HCT116 (cell line): Measurements from ENCODE around the gene RREB1. TPM values are rescaled to one million over a fixed set of nuclear protein-coding genes. Genes with fewer than 3 reads are reported as not detected.

ENCODE experiments used
- ATAC-seq: fragments of 200-7000 bp; cut with Tn5 transposase; 2 replicates; pipeline ENCODE4 v1.9.1; 2020; ENCODE audit warnings: mild to moderate bottlenecking, moderate library complexity
- BruUV-seq: library from RNA; stranded (reverse); fragments of 400-500 nt; replicated peaks from 2 replicates; lab custom pipeline; 2021; lab: Mats Ljungman, UMichigan
- CTCF ChIA-PET: fragments of 300-600 bp; sonication (Branson Sonifier 250); formaldehyde crosslinking; loops from one replicate; lab custom pipeline; 2021; ENCODE audit warnings: antibody characterized with exemption; lab: Charles Lee
- POLR2A ChIA-PET: fragments of 300-600, 350-600 bp; sonication (Branson Sonifier 250); formaldehyde crosslinking; loops from one replicate; lab custom pipeline; 2021; ENCODE audit warnings: antibody characterized with exemption; lab: Charles Lee
- RAD21 ChIA-PET, 2 experiments: fragments of 300-600 bp; sonication (Branson Sonifier 250); formaldehyde crosslinking; loops; one replicate each; lab custom pipeline; 2023; ENCODE audit warnings: low total read pairs in 2 of 2; ENCODE audit not compliant: uncharacterized antibody in 2 of 2, unreplicated experiment in 2 of 2, low non-redundant PET in 1 of 2; lab: Charles Lee
- DNase-seq: peaks from one replicate; pipeline ENCODE4 v3.0.0-alpha.2; 2010; ENCODE audit warnings: low read depth, low spot score
- H2AFZ ChIP-seq: fragments of 200-600 bp; shearing (Covaris generic), sonication (generic); 2 replicates; pipeline ENCODE4 v1.6.1; 2017; ENCODE audit warnings: low read depth, mixed run types, mixed read lengths, antibody characterized with exemption, low read length; ENCODE audit not compliant: poor library complexity, severe bottlenecking
- H3K27ac ChIP-seq: 2 replicates; pipeline ENCODE4 v1.5.1; 2012; ENCODE audit warnings: low read depth, low read length
- H3K27me3 ChIP-seq: fragments of 200-600 bp; sonication (generic); 2 replicates; pipeline ENCODE4 v1.6.1; 2016; ENCODE audit warnings: mixed run types, low read length, mixed read lengths; ENCODE audit not compliant: insufficient read depth
- H3K36me3 ChIP-seq, 2 experiments: fragments of 200-500 bp in 1 of 2; fragments of 200-600 bp in 1 of 2; sonication (Bioruptor generic) in 1 of 2; sonication (generic) in 1 of 2; 2 replicates each; pipeline versions ENCODE4 v1.5.1 to v1.6.1; 2014 to 2016; ENCODE audit warnings: low read length in 2 of 2, inconsistent platforms in 1 of 2, mixed read lengths in 1 of 2, mixed run types in 1 of 2; ENCODE audit not compliant: insufficient read depth in 2 of 2, control insufficient read depth in 1 of 2
- H3K4me1 ChIP-seq, 2 experiments: fragments of 200-600 bp in 1 of 2; sonication (generic) in 1 of 2; 2 replicates each; pipeline versions ENCODE4 v1.5.1 to v1.6.1; 2012 to 2017; ENCODE audit warnings: low read length in 2 of 2, inconsistent platforms in 1 of 2, mild to moderate bottlenecking in 1 of 2, mixed read lengths in 1 of 2, mixed run types in 1 of 2, moderate library complexity in 1 of 2; ENCODE audit not compliant: insufficient read depth in 2 of 2, control insufficient read depth in 1 of 2
- H3K4me2 ChIP-seq: fragments of 200-600 bp; sonication (generic); 2 replicates; pipeline ENCODE4 v1.6.1; 2017; ENCODE audit warnings: mixed run types, low read length, mixed read lengths
- H3K4me3 ChIP-seq, 2 experiments: fragments of 200-600 bp in 1 of 2; sonication (generic) in 1 of 2; replicated peaks in 1 of 2; 2 replicates each; pipeline ENCODE4 v1.5.1; 2011 to 2016; ENCODE audit warnings: low read length in 2 of 2, control low read depth in 1 of 2, low read depth in 1 of 2, mild to moderate bottlenecking in 1 of 2, mixed read lengths in 1 of 2, mixed run types in 1 of 2
- H3K79me2 ChIP-seq: fragments of 200-600 bp; sonication (generic); 2 replicates; pipeline ENCODE4 v1.6.1; 2017; ENCODE audit warnings: mild to moderate bottlenecking, mixed run types, low read length, moderate library complexity, mixed read lengths; ENCODE audit not compliant: insufficient read depth
- H3K9ac ChIP-seq: fragments of 200-600 bp; sonication (generic); 2 replicates; pipeline ENCODE4 v1.6.1; 2016; ENCODE audit warnings: low read length, mixed read lengths
- H3K9me2 ChIP-seq: fragments of 200-600 bp; sonication (generic), shearing (Covaris generic); 2 replicates; pipeline ENCODE4 v1.6.1; 2017; ENCODE audit warnings: mixed run types, mild to moderate bottlenecking, moderate library complexity; ENCODE audit not compliant: insufficient read depth
- H3K9me3 ChIP-seq, 2 experiments: fragments of 200-500 bp in 1 of 2; fragments of 200-600 bp in 1 of 2; sonication (Bioruptor generic) in 1 of 2; sonication (generic) in 1 of 2; 2 replicates each; pipeline ENCODE4 v1.6.1; 2014 to 2017; ENCODE audit warnings: low read length in 2 of 2, mixed read lengths in 2 of 2, inconsistent platforms in 1 of 2, low read depth in 1 of 2, mild to moderate bottlenecking in 1 of 2, mixed run types in 1 of 2, moderate library complexity in 1 of 2; ENCODE audit not compliant: control insufficient read depth in 1 of 2, insufficient read depth in 1 of 2
- H4K20me1 ChIP-seq: fragments of 200-600 bp; sonication (generic), shearing (Covaris generic); 2 replicates; pipeline ENCODE4 v1.6.1; 2017; ENCODE audit warnings: mixed run types, mild to moderate bottlenecking, moderate library complexity; ENCODE audit not compliant: insufficient read depth
- CBX3 ChIP-seq: IDR thresholded peaks from 2 replicates; pipeline ENCODE4 v1.6.1; 2012; ENCODE audit warnings: low read depth
- CEBPB ChIP-seq: IDR thresholded peaks from 2 replicates; pipeline ENCODE4 v1.6.1; 2012; ENCODE audit warnings: low read depth
- CTCF ChIP-seq, 3 experiments: fragments of 200-600 bp in 1 of 3; sonication (generic) in 1 of 3; IDR thresholded peaks in 2 of 3; conservative IDR thresholded peaks in 1 of 3; 2 replicates each; pipeline ENCODE4 v1.5.1; 2012 to 2017; ENCODE audit warnings: low read depth in 2 of 3, low read length in 2 of 3, antibody characterized with exemption in 1 of 3, borderline replicate concordance in 1 of 3, control low read depth in 1 of 3, mild to moderate bottlenecking in 1 of 3, mixed read lengths in 1 of 3, mixed run types in 1 of 3, moderate library complexity in 1 of 3; ENCODE audit not compliant: insufficient read depth in 1 of 3
- EGR1 ChIP-seq: IDR thresholded peaks from 2 replicates; pipeline ENCODE4 v1.6.1; 2012; ENCODE audit warnings: low read depth
- EZH2 ChIP-seq: fragments of 200-600 bp; sonication (generic); IDR thresholded peaks from 2 replicates; pipeline ENCODE4 v1.6.1; 2017; ENCODE audit warnings: antibody characterized with exemption, mixed run types
- EZH2phosphoT487 ChIP-seq: fragments of 200-600 bp; IDR thresholded peaks from 2 replicates; pipeline ENCODE4 v1.6.1; 2018; ENCODE audit warnings: antibody characterized with exemption, borderline replicate concordance
- MAX ChIP-seq: IDR thresholded peaks from 2 replicates; pipeline ENCODE4 v1.6.1; 2012
- POLR2A ChIP-seq: IDR thresholded peaks from 2 replicates; pipeline ENCODE4 v1.7.0; 2011; ENCODE audit warnings: borderline replicate concordance; ENCODE audit not compliant: insufficient read depth, insufficient read length; ENCODE audit errors: extremely low read depth
- POLR2AphosphoS5 ChIP-seq: IDR thresholded peaks from 2 replicates; pipeline ENCODE4 v1.6.1; 2011; ENCODE audit warnings: mild to moderate bottlenecking, low read depth, low read length, moderate library complexity
- RAD21 ChIP-seq: IDR thresholded peaks from 2 replicates; pipeline ENCODE4 v1.6.1; 2012; ENCODE audit warnings: low read depth, mild to moderate bottlenecking
- SP1 ChIP-seq: IDR thresholded peaks from 2 replicates; pipeline ENCODE4 v1.6.1; 2012; ENCODE audit warnings: low read depth
- SRF ChIP-seq: IDR thresholded peaks from 2 replicates; pipeline ENCODE4 v1.6.1; 2012; ENCODE audit warnings: low read depth
- TCF7L2 ChIP-seq: IDR thresholded peaks from 2 replicates; pipeline ENCODE4 v1.7.0; 2011; ENCODE audit warnings: borderline replicate concordance, inconsistent platforms; ENCODE audit not compliant: insufficient read depth, insufficient read length; ENCODE audit errors: extremely low read depth
- YY1 ChIP-seq: IDR thresholded peaks from 2 replicates; pipeline ENCODE4 v1.6.1; 2011; ENCODE audit warnings: low read length, low read depth, moderate library complexity, mild to moderate bottlenecking; ENCODE audit not compliant: insufficient replicate concordance; ENCODE audit errors: extremely low read depth
- ZBTB33 ChIP-seq: IDR thresholded peaks from 2 replicates; pipeline ENCODE4 v1.6.1; 2011; ENCODE audit warnings: mild to moderate bottlenecking, low read length, moderate library complexity; ENCODE audit not compliant: insufficient replicate concordance; ENCODE audit errors: extremely low read depth
- ZFX ChIP-seq: fragments of 450-650 bp; IDR thresholded peaks from 2 replicates; pipeline ENCODE4 v1.6.1; 2017
- ZNF274 ChIP-seq: fragments of 200-500 bp; sonication (Bioruptor generic); IDR thresholded peaks from 2 replicates; pipeline ENCODE4 v1.6.1; 2014; ENCODE audit warnings: mild to moderate bottlenecking, low read depth, low read length, inconsistent platforms
- intact Hi-C: fragments of 100-400 bp; cut with micrococcal nuclease; formaldehyde crosslinking; loops from 2 replicates; pipeline ENCODE4 v1.10.0; 2022
- total RNA-seq: library from RNA; stranded (reverse); gene quantifications from one replicate; pipeline ENCODE4 v1.2.1, GENCODE V29; 2021; ENCODE audit not compliant: unreplicated experiment
- TF ChIP-seq, protein P1 (sequence below): IDR thresholded peaks from 2 replicates; pipeline ENCODE4 v1.6.1; 2012
- TF ChIP-seq, protein P2 (sequence below): IDR thresholded peaks from 2 replicates; pipeline ENCODE4 v1.6.1; 2012; ENCODE audit warnings: low read depth

RREB1 gene
- total RNA-seq, 1 experiment from 2014 or later: 47.9 TPM

DNA sequence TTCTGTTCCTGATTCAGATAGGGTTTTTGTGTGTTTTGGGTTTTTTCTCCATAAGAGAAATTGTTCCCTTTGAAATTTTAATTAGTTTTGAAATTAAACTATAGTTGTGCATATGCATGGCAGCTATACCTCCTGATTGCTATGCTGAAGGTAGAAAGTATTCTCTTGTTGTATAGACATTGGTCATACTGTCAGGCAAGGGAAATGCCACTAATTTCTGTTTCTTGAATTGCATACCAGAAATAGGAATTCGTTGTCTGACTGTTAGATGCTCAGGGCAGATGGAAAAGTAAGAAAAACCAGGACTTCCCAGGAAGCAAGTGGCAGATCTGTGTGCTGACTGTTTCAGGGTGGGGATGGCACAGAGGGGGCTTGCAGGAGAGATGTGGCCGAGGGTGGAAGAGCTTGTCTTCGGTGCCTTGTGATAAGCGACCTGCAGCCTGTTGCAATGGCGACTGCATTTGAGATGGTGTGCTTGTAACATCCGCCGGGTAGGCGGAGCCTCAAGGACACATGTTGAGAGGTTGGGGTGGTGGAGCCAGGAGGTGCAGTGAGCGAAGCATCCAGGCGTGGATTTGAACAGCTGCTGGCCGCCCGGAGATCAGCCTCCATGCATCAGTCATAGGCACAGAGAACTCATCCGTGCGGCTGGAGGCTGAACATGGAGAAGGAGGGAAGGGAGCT lies 42.8 kb downstream of the RREB1 start:
- ChIA-PET POLR2A (no interaction called here), RAD21 (no interaction called here), CTCF (no interaction called here)
- H3K9me3 ChIP-seq: no peaks in the 10 kb centered on the region
- ATAC-seq (no peak), DNase-seq (no peak)
- no peaks in the 10 kb centered on the region for H3K36me3 ChIP-seq
- no TSS peak for BruUV-seq
- no peak overlapping the region for H3K27ac ChIP-seq
- no peak overlapping the region for H3K4me2 ChIP-seq
- no peak overlapping the region for H3K9ac ChIP-seq
- H3K4me1 ChIP-seq: peaks cover 15 to 61% of the 10 kb centered on the region in 2 experiments
- H3K9me2 ChIP-seq: no peaks in the 10 kb centered on the region
- peaks cover 94% of the 10 kb centered on the region for H3K79me2 ChIP-seq
- no peaks in the 10 kb centered on the region for H4K20me1 ChIP-seq
- no peak overlapping the region for H2AFZ ChIP-seq
- TF ChIP-seq YY1 (no peak), POLR2AphosphoS5 (no peak), ZBTB33 (no peak), TCF7L2 (no peak), EZH2 (no peak), ZNF274 (no peak), EGR1 (no peak), SRF (no peak), ZFX (no peak), CBX3 (no peak), CTCF (IDR thresholded peaks at IDR 0.05 in 2 of 3, conservative IDR thresholded peaks at IDR 0.05 in 1 of 3; ENCODE audit: borderline replicate concordance in 1 of 3, insufficient read depth in 1 of 3, low read depth in 2 of 3, low read length in 2 of 3) (no peak), MAX (no peak), SP1 (no peak), RAD21 (no peak), CEBPB (no peak), POLR2A (no peak), EZH2phosphoT487 (no peak)
- TF ChIP-seq, protein P1, sequence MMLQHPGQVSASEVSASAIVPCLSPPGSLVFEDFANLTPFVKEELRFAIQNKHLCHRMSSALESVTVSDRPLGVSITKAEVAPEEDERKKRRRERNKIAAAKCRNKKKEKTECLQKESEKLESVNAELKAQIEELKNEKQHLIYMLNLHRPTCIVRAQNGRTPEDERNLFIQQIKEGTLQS: no peak
- TF ChIP-seq, protein P2, sequence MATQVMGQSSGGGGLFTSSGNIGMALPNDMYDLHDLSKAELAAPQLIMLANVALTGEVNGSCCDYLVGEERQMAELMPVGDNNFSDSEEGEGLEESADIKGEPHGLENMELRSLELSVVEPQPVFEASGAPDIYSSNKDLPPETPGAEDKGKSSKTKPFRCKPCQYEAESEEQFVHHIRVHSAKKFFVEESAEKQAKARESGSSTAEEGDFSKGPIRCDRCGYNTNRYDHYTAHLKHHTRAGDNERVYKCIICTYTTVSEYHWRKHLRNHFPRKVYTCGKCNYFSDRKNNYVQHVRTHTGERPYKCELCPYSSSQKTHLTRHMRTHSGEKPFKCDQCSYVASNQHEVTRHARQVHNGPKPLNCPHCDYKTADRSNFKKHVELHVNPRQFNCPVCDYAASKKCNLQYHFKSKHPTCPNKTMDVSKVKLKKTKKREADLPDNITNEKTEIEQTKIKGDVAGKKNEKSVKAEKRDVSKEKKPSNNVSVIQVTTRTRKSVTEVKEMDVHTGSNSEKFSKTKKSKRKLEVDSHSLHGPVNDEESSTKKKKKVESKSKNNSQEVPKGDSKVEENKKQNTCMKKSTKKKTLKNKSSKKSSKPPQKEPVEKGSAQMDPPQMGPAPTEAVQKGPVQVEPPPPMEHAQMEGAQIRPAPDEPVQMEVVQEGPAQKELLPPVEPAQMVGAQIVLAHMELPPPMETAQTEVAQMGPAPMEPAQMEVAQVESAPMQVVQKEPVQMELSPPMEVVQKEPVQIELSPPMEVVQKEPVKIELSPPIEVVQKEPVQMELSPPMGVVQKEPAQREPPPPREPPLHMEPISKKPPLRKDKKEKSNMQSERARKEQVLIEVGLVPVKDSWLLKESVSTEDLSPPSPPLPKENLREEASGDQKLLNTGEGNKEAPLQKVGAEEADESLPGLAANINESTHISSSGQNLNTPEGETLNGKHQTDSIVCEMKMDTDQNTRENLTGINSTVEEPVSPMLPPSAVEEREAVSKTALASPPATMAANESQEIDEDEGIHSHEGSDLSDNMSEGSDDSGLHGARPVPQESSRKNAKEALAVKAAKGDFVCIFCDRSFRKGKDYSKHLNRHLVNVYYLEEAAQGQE: no peak
- H3K27me3 ChIP-seq: no peaks in the 10 kb centered on the region
- intact Hi-C loops: no loop called here
- H3K4me3 ChIP-seq: no peak overlapping the region
